OCI-LY7 (cell line): ENCODE data around the gene TMEM100. TPM values are rescaled to one million over a fixed set of nuclear protein-coding genes. Genes with fewer than 3 reads are reported as not detected.

Experiments
- BruUV-seq: library from RNA; stranded (reverse); fragments of 400-500 nt; replicated peaks from 2 replicates; lab custom pipeline; 2021; lab: Mats Ljungman, UMichigan
- CTCF ChIA-PET: fragments of 300-600 bp; sonication (Branson Sonifier 250); formaldehyde crosslinking; loops from one replicate; lab custom pipeline; 2022; ENCODE audit warnings: antibody characterized with exemption; ENCODE audit not compliant: unreplicated experiment; lab: Charles Lee
- POLR2A ChIA-PET: fragments of 300-600 bp; sonication (Branson Sonifier 250); formaldehyde crosslinking; loops from one replicate; lab custom pipeline; 2022; ENCODE audit warnings: antibody characterized with exemption; lab: Charles Lee
- DNase-seq: peaks from one replicate; pipeline ENCODE4 v3.0.0-alpha.2; 2015; ENCODE audit warnings: low spot score
- H2AFZ ChIP-seq: fragments of 200-600 bp; sonication (generic), shearing (Covaris generic); 2 replicates; pipeline ENCODE4 v1.6.1; 2014; ENCODE audit warnings: mild to moderate bottlenecking, antibody characterized with exemption, low read length, moderate library complexity
- H3K27ac ChIP-seq: fragments of 200-600 bp; sonication (generic); 2 replicates; pipeline ENCODE4 v1.5.1; 2014; ENCODE audit warnings: mixed run types, low read depth, mild to moderate bottlenecking, moderate library complexity, low read length, inconsistent platforms; ENCODE audit not compliant: poor library complexity, severe bottlenecking
- H3K36me3 ChIP-seq: fragments of 200-600 bp; sonication (generic); 2 replicates; pipeline ENCODE4 v1.6.1; 2014; ENCODE audit warnings: mild to moderate bottlenecking, antibody characterized with exemption, low read length, moderate library complexity, mixed read lengths; ENCODE audit not compliant: insufficient read depth
- H3K4me1 ChIP-seq: fragments of 200-600 bp; sonication (generic); 2 replicates; pipeline ENCODE4 v1.5.1; 2014; ENCODE audit warnings: mild to moderate bottlenecking, low read length; ENCODE audit not compliant: insufficient read depth, poor library complexity, severe bottlenecking
- H3K4me2 ChIP-seq: fragments of 200-600 bp; sonication (generic); 2 replicates; pipeline ENCODE4 v1.6.1; 2014; ENCODE audit warnings: mild to moderate bottlenecking, low read length
- H3K4me3 ChIP-seq: fragments of 200-600 bp; sonication (generic); 2 replicates; pipeline ENCODE4 v1.5.1; 2014; ENCODE audit warnings: mild to moderate bottlenecking, low read depth, low read length; ENCODE audit not compliant: poor library complexity, severe bottlenecking
- H3K79me2 ChIP-seq: fragments of 200-600 bp; sonication (generic); 2 replicates; pipeline ENCODE4 v1.6.1; 2016; ENCODE audit warnings: low read depth, mild to moderate bottlenecking, low read length, moderate library complexity, mixed read lengths; ENCODE audit not compliant: insufficient read depth
- H3K9me2 ChIP-seq: fragments of 200-600 bp; sonication (generic); 2 replicates; pipeline ENCODE4 v1.6.1; 2016; ENCODE audit warnings: mild to moderate bottlenecking, low read length, mixed read lengths; ENCODE audit not compliant: insufficient read depth
- H3K9me3 ChIP-seq: fragments of 200-600 bp; sonication (generic); 2 replicates; pipeline ENCODE4 v1.6.1; 2014; ENCODE audit warnings: mild to moderate bottlenecking, mixed run types, low read length, mixed read lengths
- H4K20me1 ChIP-seq: fragments of 200-600 bp; sonication (generic); 2 replicates; pipeline ENCODE4 v1.6.1; 2014; ENCODE audit warnings: mild to moderate bottlenecking, antibody characterized with exemption, low read length, moderate library complexity, mixed read lengths; ENCODE audit not compliant: insufficient read depth
- CTCF ChIP-seq: fragments of 200-600 bp; sonication (generic); conservative IDR thresholded peaks from 2 replicates; pipeline ENCODE4 v1.5.1; 2014; ENCODE audit warnings: mild to moderate bottlenecking, antibody characterized with exemption, low read length, moderate library complexity, mixed read lengths
- EZH2phosphoT487 ChIP-seq: fragments of 200-600 bp; sonication (generic); IDR thresholded peaks from 2 replicates; pipeline ENCODE4 v1.6.1; 2018; ENCODE audit warnings: low read depth, borderline replicate concordance, mild to moderate bottlenecking, mixed run types, antibody characterized with exemption, low read length, moderate library complexity, mixed read lengths
- intact Hi-C: fragments of 100-400 bp; cut with micrococcal nuclease; formaldehyde crosslinking; loops from one replicate; pipeline ENCODE4 v1.10.0; 2022; ENCODE audit not compliant: unreplicated experiment
- total RNA-seq, 2 experiments: library from RNA; depleted of rRNA in 1 of 2; stranded (reverse); fragments of >200 nt in 1 of 2; shearing (Covaris generic) in 1 of 2; gene quantifications; 2 replicates each; pipeline ENCODE4 v1.2.3, GENCODE V29; 2014 to 2022

The TMEM100 gene
- total RNA-seq, 2 experiments from 2014 or later: 0.30 to 0.38 TPM

DNA sequence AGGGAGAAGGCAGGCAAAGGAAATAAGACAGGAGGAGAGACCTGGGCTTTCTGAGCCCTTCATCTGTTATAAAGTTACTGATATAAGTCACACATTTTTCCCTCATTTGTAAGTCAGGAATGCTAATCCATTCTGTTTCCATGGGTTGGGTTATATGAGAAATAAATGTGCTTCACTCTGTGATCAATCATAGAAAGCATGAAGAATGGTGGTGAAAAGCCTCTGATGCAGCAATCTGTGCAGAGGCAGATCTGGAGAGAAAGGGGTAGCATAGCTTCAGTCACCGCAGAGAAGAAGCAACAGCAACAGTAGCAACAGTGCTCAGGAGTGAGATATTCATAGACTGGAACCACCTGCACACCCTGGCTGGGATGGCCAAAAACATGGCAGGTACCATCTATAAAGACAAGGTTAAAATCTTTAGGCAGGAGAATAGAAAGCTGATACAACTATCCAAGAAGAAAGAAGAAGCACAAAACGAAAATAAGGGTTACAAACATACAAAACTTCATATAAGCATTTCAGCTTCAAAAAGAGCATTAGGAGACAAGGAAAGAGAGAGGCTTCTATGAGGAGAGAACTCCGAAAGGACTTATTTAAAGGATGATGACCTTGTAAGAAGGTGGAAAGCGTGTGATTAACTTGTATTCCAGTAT is 41.9 kb downstream of the TMEM100 start:
- CTCF ChIA-PET: no interaction called here
- TF ChIP-seq EZH2phosphoT487 (no peak), CTCF (no peak)
- POLR2A ChIA-PET: no interaction called here

DNA sequence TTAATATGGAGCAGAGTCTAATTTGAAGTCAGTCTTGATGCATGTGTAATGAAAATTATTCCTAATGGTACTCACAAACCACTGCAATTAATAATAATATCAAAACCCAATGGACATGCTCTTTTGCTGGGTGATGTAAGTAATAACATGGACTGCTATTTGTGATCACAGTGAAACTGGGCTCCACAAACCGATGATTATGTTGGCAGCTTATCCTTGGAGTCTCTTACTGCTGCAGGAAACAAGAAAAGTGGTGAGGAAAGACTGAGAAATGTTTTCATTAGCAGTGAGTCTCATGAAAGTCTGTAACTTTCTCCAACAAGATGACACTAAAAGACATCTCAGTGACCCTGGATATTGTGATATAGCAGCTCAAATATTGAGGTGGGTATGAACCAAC is 45.2 kb downstream of the TMEM100 start:
- no peaks in the 10 kb centered on the region for H3K79me2 ChIP-seq
- POLR2A ChIA-PET: interaction anchor here (0.6 to 0.7 kb wide), 3 partner anchors 318 to 739 kb away, joined by 4 to 7 read pairs (median 5); no protein-coding TSS in a partner anchor
- intact Hi-C loops: no loop called here
- H3K36me3 ChIP-seq: no peaks in the 10 kb centered on the region
- H3K9me3 ChIP-seq: no peaks in the 10 kb centered on the region
- H4K20me1 ChIP-seq: no peaks in the 10 kb centered on the region
- BruUV-seq: no TSS peak
- TF ChIP-seq CTCF (no peak), EZH2phosphoT487 (no peak)
- CTCF ChIA-PET: no interaction called here
- no peak for DNase-seq
- H3K9me2 ChIP-seq: no peaks in the 10 kb centered on the region
- no peak overlapping the region for H2AFZ ChIP-seq
- H3K4me3 ChIP-seq: no peak overlapping the region
- no peak overlapping the region for H3K27ac ChIP-seq
- no peak overlapping the region for H3K4me2 ChIP-seq
- no peaks in the 10 kb centered on the region for H3K4me1 ChIP-seq

More for the DNA sequence above, 41.9 kb downstream of the TMEM100 start:
- Histone ChIP-seq H3K4me2 (no peak overlapping the region), H3K4me3 (no peak overlapping the region), H3K36me3 (no peaks in the 10 kb centered on the region), H4K20me1 (no peaks in the 10 kb centered on the region), H3K9me3 (no peaks in the 10 kb centered on the region), H3K4me1 (no peaks in the 10 kb centered on the region), H3K9me2 (no peaks in the 10 kb centered on the region), H3K27ac (no peak overlapping the region), H3K79me2 (no peaks in the 10 kb centered on the region), H2AFZ (no peak overlapping the region)
- intact Hi-C loops: no loop called here
- DNase-seq: no peak
- no TSS peak for BruUV-seq

DNA sequence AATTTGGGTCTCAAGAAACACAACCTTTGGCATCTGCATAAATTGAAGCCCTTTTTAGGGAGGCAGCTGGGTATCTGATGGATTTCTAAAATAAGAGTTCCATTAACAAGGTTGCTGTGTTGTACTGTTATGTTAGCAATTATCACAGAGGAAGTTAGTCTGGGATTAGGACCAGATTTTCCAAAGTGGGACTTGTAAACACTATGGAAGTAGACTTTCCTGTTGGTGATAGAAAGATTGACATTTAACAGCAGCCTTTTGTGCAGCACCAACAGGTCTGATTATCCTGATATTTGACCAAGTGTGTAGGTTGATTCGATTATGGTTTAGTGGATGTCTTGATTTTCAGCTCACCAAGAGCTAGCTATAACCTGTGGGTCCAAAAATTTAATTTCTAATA is 46.4 kb downstream of the TMEM100 start:
- no peaks in the 10 kb centered on the region for H3K79me2 ChIP-seq
- ChIA-PET POLR2A (no interaction called here), CTCF (no interaction called here)
- H3K4me1 ChIP-seq: no peaks in the 10 kb centered on the region
- no TSS peak for BruUV-seq
- no peaks in the 10 kb centered on the region for H3K36me3 ChIP-seq
- intact Hi-C loops: no loop called here
- H3K4me2 ChIP-seq: no peak overlapping the region
- no peak for DNase-seq
- H2AFZ ChIP-seq: no peak overlapping the region
- no peaks in the 10 kb centered on the region for H3K9me3 ChIP-seq
- no peaks in the 10 kb centered on the region for H3K9me2 ChIP-seq
- no peaks in the 10 kb centered on the region for H4K20me1 ChIP-seq
- TF ChIP-seq CTCF (no peak), EZH2phosphoT487 (no peak)
- H3K4me3 ChIP-seq: no peak overlapping the region
- no peak overlapping the region for H3K27ac ChIP-seq
